Measurements from ENCODE around the gene KIF3B. TPM values are rescaled to one million over a fixed set of nuclear protein-coding genes. Genes with fewer than 3 reads are reported as not detected.
"Not testable (repeated sequence)": the region's sequence is repeated elsewhere in the genome, so short reads cannot be mapped to it uniquely, and the experiment has no call there.

KIF3B gene
- total RNA-seq: 15.1 TPM

DNA sequence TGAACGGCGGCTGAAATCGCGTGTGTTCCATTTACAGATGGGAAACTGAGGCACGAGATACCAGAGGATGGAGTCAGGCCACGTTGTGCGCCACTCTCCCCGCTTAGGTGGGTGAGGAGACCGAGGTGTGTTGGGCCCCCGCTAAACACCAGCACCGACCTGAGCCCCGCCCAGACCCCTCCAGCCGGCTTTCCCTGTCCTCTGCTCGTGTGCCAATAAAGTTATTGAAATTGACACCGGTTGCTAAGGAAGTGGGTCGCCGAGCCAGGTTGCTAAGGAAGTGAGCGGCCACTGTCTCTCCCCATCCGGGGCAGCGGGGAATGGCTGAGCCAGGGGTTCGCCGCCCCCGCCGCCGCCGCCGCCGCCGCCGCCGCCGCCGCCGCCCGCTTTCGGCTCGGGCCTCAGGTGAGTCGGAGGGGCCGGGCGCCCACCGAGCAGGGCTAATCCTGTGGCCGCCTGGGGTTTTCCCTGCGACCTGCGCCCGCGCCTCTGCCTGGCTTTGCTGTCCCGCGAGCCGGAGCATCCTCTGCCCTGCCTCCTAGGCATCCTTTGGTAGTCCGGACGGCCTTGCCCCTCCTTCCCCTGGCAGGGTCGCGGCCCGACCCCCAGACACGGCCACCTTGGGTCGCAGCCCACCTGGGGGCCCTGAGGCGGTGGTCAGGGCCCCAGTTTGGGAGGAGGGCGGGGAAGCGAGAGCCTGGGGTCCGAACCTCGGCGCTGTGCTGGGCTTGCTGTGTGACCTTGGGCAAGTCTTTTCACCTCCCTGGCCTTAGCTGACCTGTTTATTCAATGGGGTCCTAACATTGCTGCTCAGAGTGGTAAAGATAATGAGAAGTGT is at the start of gene KIF3B:
Gene KIF3B, plus strand, starts transcription at position 291 of the 838 bp plus-strand sequence. CDS start 32,127 bp downstream, outside the sequence.
- peak; percentile 85 for DNase-seq

DNA sequence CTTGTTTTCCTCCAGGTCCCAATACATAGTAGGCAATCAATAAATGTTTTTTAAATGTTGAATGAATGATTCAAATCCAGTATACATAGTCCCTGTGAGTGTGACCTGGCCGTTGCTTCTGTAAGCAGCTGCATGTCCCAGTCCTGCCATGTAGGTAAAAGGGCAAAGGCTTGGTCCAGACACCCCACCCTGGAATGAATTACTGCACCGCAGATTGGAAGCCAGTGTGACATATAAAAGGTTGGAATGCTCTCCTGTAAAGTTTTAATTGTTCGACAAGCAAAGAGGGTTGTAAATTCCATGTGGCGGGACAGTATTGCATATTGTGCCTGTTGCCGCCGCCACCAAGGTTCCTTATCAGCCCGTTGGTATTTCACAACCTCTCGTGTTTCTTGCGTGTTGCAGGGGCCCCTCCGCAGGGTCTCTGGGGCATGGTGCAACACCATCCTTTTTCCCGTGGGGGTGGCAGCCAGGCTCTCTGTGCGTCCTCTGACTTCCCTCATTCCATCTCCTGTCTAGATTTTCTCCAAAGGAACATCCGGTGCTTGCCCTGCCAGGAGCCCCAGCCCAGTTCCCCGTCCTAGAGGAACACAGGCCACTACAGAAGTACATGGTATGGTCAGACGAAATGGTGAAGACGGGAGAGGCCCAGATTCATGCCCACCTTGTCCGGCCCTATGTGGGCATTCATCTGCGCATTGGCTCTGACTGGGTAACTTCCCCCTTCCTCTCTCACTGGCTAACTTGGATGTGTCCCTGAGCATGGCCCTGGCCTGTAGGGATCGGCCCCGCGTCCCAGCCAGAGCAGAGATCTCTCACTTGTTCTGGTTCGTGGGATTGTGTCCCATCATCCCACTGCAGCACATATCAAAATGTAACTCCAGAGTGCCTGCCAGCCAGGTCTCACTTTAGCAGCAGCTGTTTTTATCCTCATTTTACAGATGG is 49.4 kb upstream of the KIF3B start:
- DNase-seq: no peak

DNA sequence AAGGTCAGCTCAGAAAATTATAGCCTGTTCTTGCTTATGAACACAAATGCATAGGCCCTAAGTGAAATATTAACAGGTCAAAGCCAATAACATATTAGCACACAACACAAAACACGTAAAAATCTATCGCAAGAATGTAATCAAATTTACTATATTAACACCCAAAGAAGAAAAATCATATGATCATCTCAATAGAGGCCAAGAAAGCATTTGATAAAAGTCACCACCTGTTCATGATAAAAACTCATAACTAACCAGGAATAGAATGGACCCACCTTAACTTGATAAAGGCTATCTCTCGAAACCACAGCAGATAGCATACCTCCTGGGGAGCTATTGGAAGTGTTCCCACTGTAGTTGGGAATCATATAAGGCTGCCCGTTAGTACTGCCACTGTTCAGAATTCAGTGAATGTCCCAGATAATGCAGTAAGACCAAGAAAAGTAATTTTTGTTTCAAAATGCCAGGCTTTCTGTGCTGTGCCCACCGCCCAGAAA is 48.2 kb upstream of the KIF3B start:
- DNase-seq: no peak

DNA sequence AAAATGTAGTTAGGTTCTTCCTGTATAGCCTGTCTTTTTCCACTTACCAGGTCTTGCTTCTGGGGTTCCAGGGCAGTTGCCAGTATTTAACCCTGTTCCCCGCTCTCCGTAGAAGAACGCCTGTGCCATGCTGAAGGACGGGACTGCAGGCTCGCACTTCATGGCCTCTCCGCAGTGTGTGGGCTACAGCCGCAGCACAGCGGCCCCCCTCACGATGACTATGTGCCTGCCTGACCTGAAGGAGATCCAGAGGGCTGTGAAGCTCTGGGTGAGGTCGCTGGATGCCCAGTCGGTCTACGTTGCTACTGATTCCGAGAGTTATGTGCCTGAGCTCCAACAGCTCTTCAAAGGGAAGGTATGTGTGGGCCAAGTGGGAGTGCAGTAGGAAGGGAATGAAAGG is 46.7 kb upstream of the KIF3B start:
- no peak for DNase-seq

DNA sequence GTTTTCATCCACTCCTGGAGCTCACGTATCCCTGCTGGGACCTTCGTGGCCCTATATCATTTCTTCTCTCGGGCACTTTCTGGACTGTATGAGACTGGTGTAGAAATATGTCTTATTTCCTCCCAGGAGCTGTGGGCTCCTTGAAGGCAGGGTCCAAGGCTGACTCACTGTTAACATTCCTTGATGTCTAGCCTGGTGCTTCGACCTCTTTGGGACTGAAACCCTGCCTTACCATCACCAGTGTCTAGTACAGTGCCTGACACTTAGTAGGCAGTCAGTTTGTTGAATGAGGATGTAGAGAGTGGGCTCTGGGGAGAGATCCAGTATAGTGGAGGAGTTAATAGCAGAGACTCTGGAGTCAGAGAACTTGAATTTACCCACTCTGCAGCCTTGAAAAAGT is 46.2 kb upstream of the KIF3B start:
- DNase-seq: no peak

DNA sequence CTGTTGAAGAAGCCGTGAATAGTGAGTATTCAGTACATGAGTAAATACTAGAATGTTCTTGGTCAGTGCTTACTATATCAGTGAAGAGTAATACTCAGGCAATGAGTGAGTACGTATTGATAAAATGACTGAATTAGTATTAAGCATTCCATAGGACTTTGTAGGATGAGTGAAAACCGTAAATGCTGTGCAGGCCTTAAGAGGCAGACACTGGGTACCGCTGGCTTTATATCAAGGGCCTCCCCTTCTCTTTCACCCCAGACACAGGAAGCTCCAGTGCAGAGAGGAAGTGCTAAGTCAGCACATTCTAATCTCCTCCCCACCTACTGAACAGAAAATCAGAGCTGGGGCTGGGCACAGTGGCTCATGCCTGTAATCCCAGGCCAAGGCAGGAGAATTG is 45.6 kb upstream of the KIF3B start:
- no peak for DNase-seq

DNA sequence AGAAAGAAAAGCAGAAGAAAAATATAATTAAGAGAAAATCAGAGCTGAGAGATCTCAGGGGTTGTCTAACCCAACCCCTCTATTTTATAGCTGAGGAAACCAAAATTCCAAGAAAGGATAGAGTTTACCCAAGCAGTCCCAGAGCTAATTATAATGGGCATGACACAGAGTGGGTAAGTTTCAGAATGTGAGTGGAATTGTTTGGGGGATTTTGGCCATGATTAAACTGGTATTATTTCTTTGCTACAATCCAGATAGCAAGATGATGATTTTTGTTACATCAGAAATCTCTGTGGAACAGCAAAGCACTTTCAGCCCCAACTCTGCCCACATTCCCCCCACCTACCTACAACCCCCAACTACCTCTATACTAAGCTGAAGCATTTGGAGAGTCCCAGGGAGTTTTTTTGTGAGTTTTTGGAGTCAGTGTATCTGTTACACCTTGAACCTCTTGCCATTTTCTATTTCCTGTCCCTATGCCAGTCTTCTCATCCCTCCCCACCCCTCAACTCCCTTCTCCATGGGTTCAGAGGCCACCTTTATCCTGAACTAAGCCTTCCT is 45.0 kb upstream of the KIF3B start:
- no peak for DNase-seq

DNA sequence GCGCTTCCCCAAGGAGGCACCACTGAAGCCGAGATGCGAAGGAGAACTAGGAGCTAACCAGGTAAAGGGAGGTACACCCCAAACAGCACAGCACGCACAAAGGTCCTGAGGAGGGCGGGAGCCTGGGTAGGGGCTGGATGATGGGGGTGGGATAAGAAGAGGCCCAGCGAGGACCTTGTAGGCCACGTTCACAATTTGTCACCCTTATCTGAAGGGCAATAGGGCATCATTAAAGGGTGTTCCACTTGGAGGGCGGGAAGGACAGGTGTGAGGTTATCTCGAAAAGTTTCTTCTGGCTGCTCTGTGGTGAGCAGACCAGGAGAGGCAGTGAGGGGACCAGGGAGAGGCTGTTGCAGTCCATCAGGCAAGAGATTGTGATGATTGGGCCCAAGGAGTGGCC is 44.2 kb upstream of the KIF3B start:
- no peak for DNase-seq

DNA sequence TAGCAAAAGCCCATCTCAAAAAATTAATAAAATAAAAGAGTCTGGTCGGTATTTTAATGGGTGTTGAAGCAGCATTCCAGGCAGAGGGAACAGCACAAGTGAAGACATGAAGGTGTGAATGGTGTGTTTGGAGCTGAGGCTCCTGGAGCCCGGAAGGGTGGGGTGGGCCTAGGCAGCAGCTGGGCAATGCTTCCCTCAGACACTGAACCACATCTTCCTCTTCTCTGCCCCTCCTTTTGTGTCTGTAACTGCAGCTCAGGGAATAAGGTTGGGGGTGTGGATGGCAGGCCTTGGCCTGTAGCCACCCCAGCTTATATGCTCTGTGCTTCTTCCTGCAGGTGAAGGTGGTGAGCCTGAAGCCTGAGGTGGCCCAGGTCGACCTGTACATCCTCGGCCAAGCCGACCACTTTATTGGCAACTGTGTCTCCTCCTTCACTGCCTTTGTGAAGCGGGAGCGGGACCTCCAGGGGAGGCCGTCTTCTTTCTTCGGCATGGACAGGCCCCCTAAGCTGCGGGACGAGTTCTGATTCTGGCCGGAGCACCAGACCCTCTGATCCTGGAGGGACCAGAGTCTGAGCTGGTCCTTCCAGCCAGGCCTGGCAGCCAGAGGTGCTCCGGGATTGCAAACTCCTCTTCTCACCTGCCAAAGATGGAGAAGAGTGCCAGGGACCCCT is 43.2 kb upstream of the KIF3B start:
- no peak for DNase-seq

DNA sequence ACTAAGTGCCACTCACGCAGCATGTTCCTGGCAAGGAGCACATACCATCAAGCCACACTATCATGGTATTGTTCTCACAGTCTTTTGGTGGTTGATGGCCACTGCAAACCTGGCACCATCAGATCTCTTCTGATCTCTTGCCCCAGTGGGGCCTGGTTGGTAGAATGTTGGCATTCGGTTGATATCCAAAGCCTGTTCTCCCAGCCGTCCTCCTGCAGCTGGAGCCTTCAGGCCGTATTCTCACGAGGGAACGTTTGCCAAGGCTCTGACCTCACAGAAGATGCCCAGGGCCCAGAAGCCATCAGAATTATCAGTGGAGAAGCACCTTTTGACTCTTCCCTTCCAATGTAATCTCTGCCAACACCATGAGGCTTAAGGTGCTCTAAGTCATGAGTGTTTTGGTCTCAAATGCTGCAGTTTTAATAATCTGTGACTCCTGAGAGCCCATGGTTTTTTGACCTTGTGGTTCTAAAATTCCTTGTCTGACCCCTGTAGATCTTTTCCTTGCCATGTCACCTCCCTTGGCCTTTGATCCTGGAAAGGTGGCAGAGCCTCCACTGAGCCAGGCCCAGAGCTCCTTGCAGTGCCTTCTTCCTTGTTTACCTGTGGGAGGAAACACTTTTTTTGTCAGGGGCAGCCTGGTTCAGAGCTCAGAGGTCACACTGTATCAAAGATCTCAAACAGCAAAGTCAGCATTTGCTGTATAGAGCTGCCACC is 42.0 kb upstream of the KIF3B start:
- DNase-seq: no peak

DNA sequence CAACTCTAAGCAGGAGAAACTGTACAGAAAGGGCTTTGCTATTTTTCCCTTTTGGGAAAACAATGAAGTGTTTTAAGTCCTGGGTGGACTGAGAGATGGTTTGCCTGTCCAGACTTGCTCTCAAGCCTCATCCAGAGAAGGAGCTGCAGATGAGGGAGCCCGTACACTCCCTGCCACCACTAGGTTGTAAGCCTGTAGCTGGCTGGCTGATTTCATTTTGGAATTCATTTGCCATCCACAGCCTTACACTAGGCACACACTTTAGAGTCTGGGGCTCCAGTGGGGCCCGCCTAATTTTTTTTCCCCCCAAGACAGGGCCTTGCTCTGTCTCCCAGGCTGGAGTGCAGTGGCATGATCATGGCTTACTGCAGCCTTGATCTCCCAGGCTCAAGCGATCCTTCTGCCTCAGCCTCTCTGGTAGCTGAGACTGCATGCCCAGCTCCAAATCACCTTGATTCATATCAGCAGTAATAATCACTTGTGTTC is 41.4 kb upstream of the KIF3B start:
- no peak for DNase-seq

DNA sequence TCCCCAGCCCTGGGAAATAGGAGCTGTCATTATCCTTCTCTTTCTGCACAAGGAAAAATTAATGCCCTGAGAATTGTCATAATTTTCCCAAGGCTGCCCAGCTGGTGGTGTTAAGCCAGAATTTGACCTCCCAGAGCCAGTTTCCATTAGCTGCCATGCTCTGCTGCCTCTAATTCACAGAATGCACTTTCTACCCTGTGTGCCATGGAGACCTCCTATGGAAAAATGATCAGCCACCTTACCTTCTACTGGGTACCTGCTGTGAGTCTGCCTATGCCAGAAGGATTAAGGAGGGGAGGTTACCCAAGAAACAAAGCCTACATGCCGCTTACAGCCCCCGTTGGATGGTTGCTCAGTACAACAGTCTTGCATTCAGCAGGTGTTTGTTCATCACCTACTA is 40.6 kb upstream of the KIF3B start:
- no peak for DNase-seq

DNA sequence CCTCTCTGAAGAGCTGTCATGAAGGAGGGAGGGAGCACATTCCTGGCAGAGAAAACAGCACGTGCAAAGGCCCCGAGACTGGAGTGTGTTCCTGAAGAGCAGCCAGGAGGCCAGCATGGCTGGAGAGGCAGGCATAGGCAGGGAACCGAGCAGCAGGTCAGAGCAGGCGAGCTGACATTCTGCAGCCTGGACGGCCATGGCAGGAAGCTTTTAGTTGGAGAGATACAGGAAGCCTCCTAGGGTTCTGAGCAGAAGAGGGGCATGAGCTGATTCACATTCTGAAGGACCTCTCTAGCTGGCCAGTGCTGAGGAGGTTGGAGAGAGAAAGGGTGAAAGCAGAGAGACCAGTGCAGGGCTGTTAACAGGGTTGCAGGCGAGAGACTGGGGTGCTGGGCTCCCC is 40.0 kb upstream of the KIF3B start:
- no peak for DNase-seq

DNA sequence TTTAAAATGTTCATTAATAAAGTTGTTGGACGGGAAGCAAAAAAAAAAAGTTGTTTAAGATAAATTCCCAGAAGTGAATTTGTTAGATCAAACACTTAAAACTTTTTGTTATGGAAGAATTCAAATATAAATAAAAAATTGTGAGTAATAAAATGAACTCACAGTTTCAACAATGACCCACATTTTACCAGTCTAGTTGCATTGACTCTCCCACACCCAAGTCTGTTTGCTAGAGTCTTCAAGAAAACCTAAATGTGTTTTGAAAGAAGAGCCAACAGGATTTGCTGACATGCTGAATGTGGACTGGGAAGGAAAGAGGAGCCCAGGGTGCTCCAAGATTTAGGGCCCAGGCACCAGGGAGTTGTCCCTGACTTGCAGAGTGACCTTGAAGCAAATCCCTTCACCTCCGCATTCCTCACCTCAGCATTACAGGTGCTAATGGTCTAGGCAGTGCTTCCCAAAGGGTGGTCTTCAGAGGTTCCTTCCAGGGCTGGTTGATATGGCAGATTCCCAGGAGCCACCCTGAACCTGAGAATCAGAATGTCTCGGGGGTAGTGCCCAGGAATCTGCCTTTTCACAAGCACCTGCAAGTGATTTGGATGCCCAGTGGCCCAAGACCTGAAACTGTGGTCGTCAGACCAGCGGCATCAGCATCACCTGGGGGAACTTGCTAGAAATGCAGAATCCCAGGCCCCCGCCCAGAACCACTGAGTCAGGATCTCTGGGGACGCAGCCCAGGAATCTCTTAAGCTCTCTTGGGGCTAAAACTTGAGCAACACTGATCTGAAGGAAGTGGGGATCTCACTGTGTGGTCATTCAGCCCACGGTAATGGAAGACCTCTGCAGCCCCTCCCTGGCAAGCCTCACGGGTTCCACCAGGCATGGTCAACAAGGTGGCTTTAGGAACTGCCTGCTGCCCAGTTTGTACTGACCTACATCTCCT is 38.7 kb upstream of the KIF3B start:
- DNase-seq: no peak

DNA sequence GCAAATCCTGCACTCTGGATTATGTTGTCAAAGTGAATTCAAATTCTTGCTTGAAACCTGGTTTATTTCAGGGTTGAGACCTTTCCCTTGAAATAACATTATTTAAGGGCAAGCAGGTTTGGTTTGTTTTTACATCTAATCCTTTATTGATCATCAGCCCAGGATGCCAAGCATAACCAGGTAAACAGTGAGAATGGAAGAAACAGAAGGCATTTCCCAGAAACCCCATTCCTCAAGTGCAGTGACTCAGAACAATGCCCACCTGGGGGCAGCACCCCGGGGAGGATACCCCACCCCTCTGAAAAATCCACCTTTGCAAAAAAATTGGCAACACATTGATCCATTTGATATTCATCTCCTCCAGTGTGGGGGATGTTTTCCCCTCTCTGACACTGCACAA is 37.2 kb upstream of the KIF3B start:
- DNase-seq: no peak

DNA sequence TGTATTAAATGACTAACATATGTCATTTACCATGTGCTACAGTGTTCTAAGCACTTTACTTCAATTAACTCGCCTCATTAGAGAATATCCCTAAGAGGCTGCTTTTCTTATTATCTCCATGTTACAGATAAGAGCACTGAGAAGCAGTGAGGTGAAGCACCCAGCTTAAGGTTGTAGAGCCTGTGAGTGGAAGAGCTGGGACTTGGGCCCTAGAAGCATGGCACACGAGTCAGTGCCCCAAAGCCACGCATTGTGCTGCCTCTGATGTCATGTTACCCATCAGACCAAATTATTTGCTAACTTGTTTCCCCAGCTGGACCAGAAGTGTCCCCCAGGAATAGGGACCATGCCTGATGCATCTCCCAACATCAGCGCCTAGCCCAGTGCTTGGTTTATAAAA is 35.6 kb upstream of the KIF3B start:
- no peak for DNase-seq

DNA sequence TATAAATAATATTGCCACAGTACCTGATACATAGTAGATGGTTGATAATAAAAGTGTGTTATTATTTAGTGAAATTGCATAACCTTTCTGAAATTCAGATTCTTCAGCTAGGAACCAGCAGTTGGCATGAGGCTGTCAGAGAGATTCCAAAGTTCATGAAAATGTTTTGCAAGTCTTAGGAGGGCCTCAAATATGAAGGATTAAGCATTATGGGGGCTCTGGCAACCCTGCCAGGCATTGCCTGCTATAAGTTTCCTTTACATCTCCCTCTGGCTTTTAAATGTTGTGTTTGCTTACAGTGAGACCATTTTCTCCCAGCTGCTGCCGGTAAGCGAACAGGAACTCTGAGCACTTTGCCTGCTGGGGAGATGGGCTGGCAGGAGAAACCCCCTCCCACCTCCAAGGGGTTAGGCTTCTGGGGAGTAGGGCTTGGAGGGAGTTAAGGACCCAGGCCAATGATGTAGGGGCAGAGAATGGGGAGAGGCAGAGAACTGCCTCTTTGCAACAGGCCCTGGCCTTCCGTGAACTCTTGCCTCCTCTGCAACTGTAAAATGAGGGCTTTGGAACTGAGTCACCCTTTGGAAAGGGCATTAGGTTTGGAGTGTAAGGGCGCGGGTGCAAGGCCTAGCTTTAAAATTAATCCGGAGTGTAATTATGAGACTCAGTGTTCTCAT is 33.2 kb upstream of the KIF3B start:
- DNase-seq: no peak

DNA sequence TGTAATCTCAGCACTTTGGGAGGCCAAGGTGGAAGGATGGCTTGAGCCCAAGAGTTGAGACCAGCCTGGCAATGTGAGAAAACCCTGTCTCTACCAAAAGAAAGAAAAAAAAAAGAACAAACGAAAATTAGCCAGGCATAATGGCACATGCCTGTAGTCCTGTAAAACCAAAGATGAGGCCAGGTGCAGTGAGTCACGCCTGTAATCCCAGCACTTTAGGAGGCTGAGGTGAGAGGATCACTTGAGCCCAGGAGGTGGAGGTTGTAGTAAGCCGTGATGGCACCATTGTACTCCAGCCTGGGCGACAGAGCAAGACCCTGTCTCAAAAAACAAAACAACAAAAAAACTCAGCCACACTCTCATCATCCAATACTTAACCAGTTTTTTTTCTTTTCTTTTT is 32.5 kb upstream of the KIF3B start:
- DNase-seq: no peak

DNA sequence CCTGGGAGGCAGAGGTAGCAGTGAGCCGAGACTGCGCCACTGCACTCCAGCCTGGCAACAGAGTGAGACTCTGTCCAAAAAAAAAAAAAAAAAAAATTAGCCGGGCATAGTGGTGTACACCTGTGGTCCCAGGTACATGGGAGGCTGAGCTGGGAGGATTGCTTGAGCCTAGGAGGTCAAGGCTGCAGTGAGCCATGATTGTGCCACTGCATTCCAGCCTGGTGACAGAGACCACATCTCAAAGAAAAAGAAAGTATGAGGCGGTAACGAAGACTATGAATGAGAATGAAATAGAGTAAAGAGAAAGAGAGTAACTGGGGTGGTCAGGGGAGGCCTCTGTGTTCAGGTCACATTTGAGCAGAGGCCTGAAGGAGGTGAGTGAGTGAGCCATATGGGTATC is 31.2 kb upstream of the KIF3B start:
- not testable (repeated sequence) for DNase-seq

DNA sequence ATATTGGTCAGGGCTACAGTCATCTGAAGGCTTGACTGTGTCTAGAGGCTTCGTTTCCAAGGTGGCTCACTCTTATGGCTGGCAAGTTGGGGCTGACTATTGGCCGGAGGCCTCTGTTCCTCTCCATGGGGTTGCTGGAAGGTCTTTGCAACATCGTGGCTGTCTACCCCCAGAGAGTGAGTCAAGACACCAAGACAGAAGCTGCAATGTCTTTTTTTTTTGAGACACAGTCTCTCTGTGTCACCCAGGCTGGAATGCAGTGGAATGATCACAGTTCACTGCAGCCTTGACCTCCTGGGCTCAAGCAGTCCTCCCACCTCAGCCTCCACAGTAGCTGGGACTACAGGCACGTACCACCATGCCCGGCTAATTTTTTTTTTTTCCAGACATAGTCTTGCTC is 29.4 kb upstream of the KIF3B start:
- no peak for DNase-seq
